Fibroblast of pulmonary artery (primary cell): ENCODE results near the gene BCL2L14.

Source experiments
- DNase-seq: peaks from one replicate; pipeline ENCODE4 v3.0.0-alpha.2; 2010; ENCODE audit warnings: low read depth
- H3K4me3 ChIP-seq: replicated peaks from 2 replicates; pipeline ENCODE4 v1.5.1; 2011; ENCODE audit warnings: low read depth, mild to moderate bottlenecking, control low read depth, low read length, moderate library complexity
- TF ChIP-seq, protein P1 (sequence below): IDR thresholded peaks from 2 replicates; pipeline ENCODE4 v1.5.1; 2011; ENCODE audit warnings: mild to moderate bottlenecking, control low read depth, low read length, inconsistent platforms; ENCODE audit errors: missing control alignments

Gene BCL2L14, protein sequence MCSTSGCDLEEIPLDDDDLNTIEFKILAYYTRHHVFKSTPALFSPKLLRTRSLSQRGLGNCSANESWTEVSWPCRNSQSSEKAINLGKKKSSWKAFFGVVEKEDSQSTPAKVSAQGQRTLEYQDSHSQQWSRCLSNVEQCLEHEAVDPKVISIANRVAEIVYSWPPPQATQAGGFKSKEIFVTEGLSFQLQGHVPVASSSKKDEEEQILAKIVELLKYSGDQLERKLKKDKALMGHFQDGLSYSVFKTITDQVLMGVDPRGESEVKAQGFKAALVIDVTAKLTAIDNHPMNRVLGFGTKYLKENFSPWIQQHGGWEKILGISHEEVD

DNA sequence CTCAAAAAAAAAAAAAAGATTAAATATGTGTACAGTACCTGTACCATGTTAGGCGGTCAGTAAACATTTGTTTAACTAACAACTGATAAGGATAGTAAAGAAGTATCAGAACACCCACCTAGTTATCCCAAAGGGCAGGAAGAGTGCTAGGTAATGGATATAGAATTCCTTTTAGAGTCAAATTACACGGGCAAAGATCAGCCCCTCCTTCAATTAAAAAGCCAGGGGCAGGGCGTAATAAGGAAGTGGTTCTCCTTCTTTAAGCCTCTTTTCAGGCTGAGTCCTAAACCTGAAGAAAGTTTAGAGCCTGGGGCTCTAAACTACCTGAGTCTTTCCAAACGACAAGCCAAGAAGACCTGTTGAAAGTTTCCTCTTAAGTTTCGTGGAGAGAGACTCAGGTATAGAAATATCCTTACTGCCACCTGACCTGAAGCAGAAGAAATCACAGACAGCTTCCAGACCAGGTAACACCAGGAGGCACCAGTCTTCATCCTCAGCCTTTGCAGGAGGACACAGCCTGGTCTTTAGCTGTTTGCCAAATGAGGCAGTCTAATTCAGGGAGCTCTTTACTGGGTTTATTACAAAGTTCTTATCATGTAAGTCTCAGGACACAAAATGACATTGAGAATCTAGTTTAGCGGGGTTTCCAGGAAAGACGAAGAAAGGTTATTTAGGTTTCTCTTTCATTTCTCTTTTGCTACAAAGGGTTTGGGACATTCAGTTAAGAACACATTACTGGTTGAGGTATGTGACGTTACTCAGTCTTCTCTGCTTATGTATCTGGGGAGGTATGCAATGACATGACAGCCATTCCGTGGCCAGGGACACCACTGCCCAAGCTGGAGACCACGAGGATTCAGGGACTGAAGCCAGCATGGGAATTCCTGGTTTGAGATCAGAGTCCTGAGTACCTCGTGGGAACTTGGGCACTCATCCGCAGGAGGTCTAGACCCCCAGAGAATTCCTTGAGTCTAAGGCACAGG is at the start of gene BCL2L14:
Gene BCL2L14, plus strand, starts transcription at position 266 of the 983 bp plus-strand sequence. CDS start 8,367 bp downstream, outside the sequence.
- H3K4me3 ChIP-seq, result no peak within 1 kb of the TSS
- DNase-seq, result no peak
- TF ChIP-seq, protein P1, sequence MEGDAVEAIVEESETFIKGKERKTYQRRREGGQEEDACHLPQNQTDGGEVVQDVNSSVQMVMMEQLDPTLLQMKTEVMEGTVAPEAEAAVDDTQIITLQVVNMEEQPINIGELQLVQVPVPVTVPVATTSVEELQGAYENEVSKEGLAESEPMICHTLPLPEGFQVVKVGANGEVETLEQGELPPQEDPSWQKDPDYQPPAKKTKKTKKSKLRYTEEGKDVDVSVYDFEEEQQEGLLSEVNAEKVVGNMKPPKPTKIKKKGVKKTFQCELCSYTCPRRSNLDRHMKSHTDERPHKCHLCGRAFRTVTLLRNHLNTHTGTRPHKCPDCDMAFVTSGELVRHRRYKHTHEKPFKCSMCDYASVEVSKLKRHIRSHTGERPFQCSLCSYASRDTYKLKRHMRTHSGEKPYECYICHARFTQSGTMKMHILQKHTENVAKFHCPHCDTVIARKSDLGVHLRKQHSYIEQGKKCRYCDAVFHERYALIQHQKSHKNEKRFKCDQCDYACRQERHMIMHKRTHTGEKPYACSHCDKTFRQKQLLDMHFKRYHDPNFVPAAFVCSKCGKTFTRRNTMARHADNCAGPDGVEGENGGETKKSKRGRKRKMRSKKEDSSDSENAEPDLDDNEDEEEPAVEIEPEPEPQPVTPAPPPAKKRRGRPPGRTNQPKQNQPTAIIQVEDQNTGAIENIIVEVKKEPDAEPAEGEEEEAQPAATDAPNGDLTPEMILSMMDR, result no peak

DNA sequence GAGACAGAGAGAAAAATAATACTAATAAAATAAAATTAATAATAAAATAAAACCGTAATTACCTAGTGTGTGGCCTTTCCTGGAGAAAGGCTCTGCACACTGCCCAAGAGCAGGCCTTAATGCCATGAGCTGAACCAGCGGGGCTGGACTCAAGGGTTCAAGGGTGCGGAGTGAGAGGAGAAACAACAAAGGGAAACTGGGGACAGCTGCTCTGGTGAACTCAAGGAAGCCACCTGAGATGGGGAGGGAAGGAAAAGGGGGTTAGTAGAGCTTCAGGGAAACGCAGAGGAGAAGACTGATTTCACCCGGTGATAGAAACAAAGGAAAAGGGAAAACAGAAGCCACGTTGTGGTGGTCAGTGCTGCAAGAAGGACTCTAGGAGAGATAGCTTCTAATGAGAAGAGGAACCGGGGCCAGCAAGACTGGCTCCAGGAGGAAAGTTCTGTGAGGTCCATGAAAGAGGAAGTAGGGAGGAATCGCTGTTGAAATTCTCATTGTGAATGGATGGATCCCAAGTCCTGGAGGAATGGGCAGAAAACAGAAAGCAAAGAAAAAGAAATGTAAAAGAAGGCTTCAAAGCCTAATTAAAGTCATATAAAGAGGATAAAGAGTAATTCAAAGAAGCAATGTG is 48.3 kb upstream of the BCL2L14 start:
- no peak for DNase-seq
- TF ChIP-seq, protein P1, result no peak

DNA sequence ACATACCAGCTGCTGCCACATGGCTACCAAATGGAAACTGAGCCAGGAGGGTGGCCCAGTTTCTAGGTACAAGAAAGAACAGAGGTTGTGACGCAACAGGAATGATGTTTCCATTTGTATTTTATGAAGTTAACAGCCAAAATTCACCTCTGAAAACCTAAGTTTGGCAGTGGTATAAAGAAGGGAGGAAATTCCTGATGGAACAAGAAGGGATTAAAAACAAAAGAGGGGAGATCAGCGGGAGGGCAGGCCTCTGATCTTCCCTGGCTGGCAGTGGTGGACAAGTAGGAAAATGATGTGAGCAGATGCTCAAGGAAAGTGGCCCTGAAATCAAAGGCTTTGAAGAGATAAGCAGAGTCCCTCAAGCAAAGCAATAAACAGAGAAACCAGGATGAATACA is 47.3 kb upstream of the BCL2L14 start:
- TF ChIP-seq, protein P1, result no peak
- H3K4me3 ChIP-seq, result no peak overlapping the region
- DNase-seq, result no peak

More for the DNA sequence above, 48.3 kb upstream of the BCL2L14 start:
- no peak overlapping the region for H3K4me3 ChIP-seq

DNA sequence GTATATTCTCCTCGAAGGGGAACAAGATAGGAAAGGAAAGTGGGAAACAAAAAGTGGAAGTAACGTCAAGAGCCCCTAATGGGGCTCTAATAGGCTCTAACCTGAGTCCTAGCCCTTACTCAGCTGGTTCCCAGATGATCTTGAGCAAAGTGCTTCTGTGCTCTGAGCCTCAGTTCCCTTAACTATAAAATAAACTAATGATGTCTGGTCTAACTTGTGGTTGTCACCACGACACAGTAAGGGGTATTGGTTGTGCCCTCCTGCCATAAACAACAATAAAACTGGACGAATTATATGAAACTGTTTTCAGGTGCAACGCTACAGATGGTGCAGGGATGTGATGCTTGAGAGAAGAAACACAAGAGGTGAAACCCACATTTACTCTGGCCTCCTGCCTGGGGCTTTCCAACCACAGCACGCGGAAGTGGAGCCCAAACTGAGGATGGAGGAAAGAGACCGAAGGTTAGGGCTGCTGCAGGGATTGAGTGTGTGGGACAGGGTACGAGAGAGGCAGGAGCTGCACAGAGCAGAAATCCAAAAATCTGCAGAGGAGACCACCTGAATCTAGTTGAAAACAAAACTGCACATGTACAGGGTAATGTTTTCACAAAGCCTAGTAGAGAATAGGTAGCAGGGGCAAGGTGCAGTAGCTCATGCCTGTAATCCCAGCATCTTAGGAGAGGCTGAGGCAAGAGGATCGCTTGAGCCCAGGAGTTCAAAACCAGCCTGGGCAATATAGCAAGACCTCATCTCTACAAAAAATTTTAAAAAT is 45.6 kb upstream of the BCL2L14 start:
- no peak for DNase-seq
- H3K4me3 ChIP-seq, result no peak overlapping the region
- TF ChIP-seq, protein P1, result no peak

DNA sequence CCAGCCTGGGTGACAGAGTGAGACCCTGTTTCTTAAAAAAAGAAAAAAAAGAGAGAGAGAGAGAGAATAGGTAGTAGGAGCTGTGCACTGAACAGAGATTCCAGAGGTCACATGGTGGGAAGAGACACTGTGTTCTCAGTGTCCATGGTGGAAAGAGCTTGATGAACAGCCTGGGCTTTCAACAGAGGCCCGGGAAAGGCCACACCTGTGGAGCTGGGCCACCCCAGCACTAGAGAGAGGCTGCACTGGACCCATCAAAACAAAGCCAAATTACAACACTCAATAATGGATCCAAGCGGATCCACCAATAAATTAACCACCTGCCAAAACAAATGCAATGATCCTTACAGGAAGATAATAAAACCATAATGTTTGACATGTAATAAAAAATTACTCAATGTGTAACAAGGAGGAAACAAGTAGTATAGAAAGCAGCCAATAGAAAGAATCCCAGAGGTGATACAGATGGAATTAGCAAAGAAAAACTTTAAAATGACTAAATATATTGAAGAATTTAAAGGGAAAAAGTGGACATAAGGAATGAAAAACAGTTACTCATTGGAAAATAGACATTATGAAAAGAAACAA is 44.8 kb upstream of the BCL2L14 start:
- TF ChIP-seq, protein P1, result no peak
- no peak for DNase-seq
- no peak overlapping the region for H3K4me3 ChIP-seq
